Hematopoietic multipotent progenitor cell treated with erythropoietin and hydrocortisone succinate and interleukin-3 and kit ligand, for 15 days (in vitro differentiated cells): ENCODE results near the gene PUS1.
"Not testable (repeated sequence)": the region's sequence is repeated elsewhere in the genome, so short reads cannot be mapped to it uniquely, and the experiment has no call there.

Experiments used
- DNase-seq: peaks from one replicate; pipeline ENCODE4 v3.0.0-alpha.2; 2015; ENCODE audit warnings: low spot score

The PUS1 gene

GRCh38 chr12:131928711-131929580, at the start of gene PUS1:
PUS1 (plus strand) TSS chr12:131929276; CDS start chr12:131929723, 447 bp downstream.
- peak; percentile 92 for DNase-seq

- DNase-seq = no peak
These were observed 46.1 kb upstream of the PUS1 start for GRCh38 chr12:131882804-131883520.

- no peak for DNase-seq
These were observed 45.6 kb upstream of the PUS1 start for GRCh38 chr12:131883521-131883900.

- not testable (repeated sequence) for DNase-seq
These were observed 44.0 kb upstream of the PUS1 start for GRCh38 chr12:131885076-131885475.

- DNase-seq = no peak
These were observed 43.5 kb upstream of the PUS1 start for GRCh38 chr12:131885543-131886057.

GRCh38 chr12:131891722-131892121, 37.4 kb upstream of the PUS1 start:
- not testable (repeated sequence) for DNase-seq

GRCh38 chr12:131892711-131893604, 36.1 kb upstream of the PUS1 start:
- DNase-seq = no peak

GRCh38 chr12:131893605-131894312, 35.3 kb upstream of the PUS1 start:
- no peak for DNase-seq

GRCh38 chr12:131894313-131894860, 34.7 kb upstream of the PUS1 start, which contains the start of gene ULK1:
ULK1 (plus strand) TSS chr12:131894622; CDS start chr12:131895002, 380 bp downstream.
- DNase-seq = peak; percentile 92

- peak; percentile 46 for DNase-seq
These were observed 34.0 kb upstream of the PUS1 start for GRCh38 chr12:131894981-131895639.

GRCh38 chr12:131895640-131896079, 33.4 kb upstream of the PUS1 start:
- no peak for DNase-seq

- DNase-seq = peak; percentile 90
These were observed 32.8 kb upstream of the PUS1 start for GRCh38 chr12:131896080-131896810.

GRCh38 chr12:131896811-131897270, 32.2 kb upstream of the PUS1 start:
- DNase-seq = no peak

- DNase-seq = no peak
These were observed 31.8 kb upstream of the PUS1 start for GRCh38 chr12:131897276-131897675.

- no peak for DNase-seq
These were observed 31.2 kb upstream of the PUS1 start for GRCh38 chr12:131897875-131898274.

GRCh38 chr12:131900397-131900796, 28.7 kb upstream of the PUS1 start:
- DNase-seq = no peak

- no peak for DNase-seq
These were observed 27.4 kb upstream of the PUS1 start for GRCh38 chr12:131901431-131902331.
